ENCODE measurements around the gene FSHR. TPM values are rescaled to one million over a fixed set of nuclear protein-coding genes. Genes with fewer than 3 reads are reported as not detected.

The FSHR gene
- total RNA-seq, 1 experiment from 2014 or later: not detected

- TF ChIP-seq CTCF (conservative IDR thresholded peaks at IDR 0.05; ENCODE audit: low read depth, low read length) (no peak), EZH2 (IDR thresholded peaks at IDR 0.05; ENCODE audit: borderline replicate concordance, low read depth, low read length, poor library complexity, severe bottlenecking) (no peak)
- Histone ChIP-seq H3K4me3 (ENCODE audit: low read depth, low read length, poor library complexity, severe bottlenecking) (no peak overlapping the region), H3K9me3 (ENCODE audit: low read depth, low read length, poor library complexity, severe bottlenecking) (peaks cover 4% of the 10 kb centered on the region), H3K27me3 (replicated peaks; ENCODE audit: insufficient read depth, low read depth, low read length, poor library complexity) (no peaks in the 10 kb centered on the region), H3K4me1 (ENCODE audit: insufficient read depth, low read length, poor library complexity, severe bottlenecking) (no peaks in the 10 kb centered on the region), H3K27ac (ENCODE audit: low read depth, low read length, poor library complexity, severe bottlenecking) (no peak overlapping the region), H3K36me3 (ENCODE audit: insufficient read depth, low read length, poor library complexity, severe bottlenecking) (no peaks in the 10 kb centered on the region)
- ChIA-PET CTCF (no interaction called here), POLR2A (ENCODE audit: low non-redundant PET) (no interaction called here)
- intact Hi-C loops (cut with micrococcal nuclease; ENCODE audit: unreplicated experiment): no loop called here
- DNase-seq (ENCODE audit: low spot score): no peak
- BruUV-seq (replicated peaks): no TSS peak
These were observed 25.3 kb downstream of the FSHR start for GRCh38 chr2:49129034-49129433.

GRCh38 chr2:49123600-49123999 lies 30.7 kb downstream of the FSHR start:
- no TSS peak for BruUV-seq (replicated peaks)
- intact Hi-C loops (cut with micrococcal nuclease; ENCODE audit: unreplicated experiment): no loop called here
- Histone ChIP-seq H3K36me3 (ENCODE audit: insufficient read depth, low read length, poor library complexity, severe bottlenecking) (no peaks in the 10 kb centered on the region), H3K9me3 (ENCODE audit: low read depth, low read length, poor library complexity, severe bottlenecking) (no peaks in the 10 kb centered on the region), H3K27me3 (replicated peaks; ENCODE audit: insufficient read depth, low read depth, low read length, poor library complexity) (no peaks in the 10 kb centered on the region), H3K27ac (ENCODE audit: low read depth, low read length, poor library complexity, severe bottlenecking) (no peak overlapping the region), H3K4me1 (ENCODE audit: insufficient read depth, low read length, poor library complexity, severe bottlenecking) (no peaks in the 10 kb centered on the region), H3K4me3 (ENCODE audit: low read depth, low read length, poor library complexity, severe bottlenecking) (no peak overlapping the region)
- CTCF ChIA-PET: no interaction called here
- POLR2A ChIA-PET (ENCODE audit: low non-redundant PET): no interaction called here
- TF ChIP-seq CTCF (conservative IDR thresholded peaks at IDR 0.05; ENCODE audit: low read depth, low read length) (no peak), EZH2 (IDR thresholded peaks at IDR 0.05; ENCODE audit: borderline replicate concordance, low read depth, low read length, poor library complexity, severe bottlenecking) (no peak)
- DNase-seq (ENCODE audit: low spot score): no peak

GRCh38 chr2:49122107-49122506 lies 32.2 kb downstream of the FSHR start:
- no peak overlapping the region for H3K4me3 ChIP-seq (ENCODE audit: low read depth, low read length, poor library complexity, severe bottlenecking)
- CTCF ChIA-PET: no interaction called here
- no peaks in the 10 kb centered on the region for H3K36me3 ChIP-seq (ENCODE audit: insufficient read depth, low read length, poor library complexity, severe bottlenecking)
- no peak overlapping the region for H3K27ac ChIP-seq (ENCODE audit: low read depth, low read length, poor library complexity, severe bottlenecking)
- H3K27me3 ChIP-seq (replicated peaks; ENCODE audit: insufficient read depth, low read depth, low read length, poor library complexity): no peaks in the 10 kb centered on the region
- no peaks in the 10 kb centered on the region for H3K9me3 ChIP-seq (ENCODE audit: low read depth, low read length, poor library complexity, severe bottlenecking)
- BruUV-seq (replicated peaks): no TSS peak
- POLR2A ChIA-PET (ENCODE audit: low non-redundant PET): no interaction called here
- no peak for DNase-seq (ENCODE audit: low spot score)
- intact Hi-C loops (cut with micrococcal nuclease; ENCODE audit: unreplicated experiment): no loop called here
- TF ChIP-seq CTCF (conservative IDR thresholded peaks at IDR 0.05; ENCODE audit: low read depth, low read length) (no peak), EZH2 (IDR thresholded peaks at IDR 0.05; ENCODE audit: borderline replicate concordance, low read depth, low read length, poor library complexity, severe bottlenecking) (no peak)
- H3K4me1 ChIP-seq (ENCODE audit: insufficient read depth, low read length, poor library complexity, severe bottlenecking): no peaks in the 10 kb centered on the region

Data from A673 (cell line).